HG02623 (cell line): ENCODE data around the gene AGBL5.
A peak's percentile ranks its signal among the peaks of the same experiment; 100 is the strongest.

ENCODE experiments used
- ATAC-seq: cut with Tn5 transposase; IDR thresholded peaks from one replicate; pipeline ENCODE4 v1.9.1; 2021; ENCODE audit warnings: moderate library complexity; ENCODE audit not compliant: unreplicated experiment

AGBL5 gene

DNA sequence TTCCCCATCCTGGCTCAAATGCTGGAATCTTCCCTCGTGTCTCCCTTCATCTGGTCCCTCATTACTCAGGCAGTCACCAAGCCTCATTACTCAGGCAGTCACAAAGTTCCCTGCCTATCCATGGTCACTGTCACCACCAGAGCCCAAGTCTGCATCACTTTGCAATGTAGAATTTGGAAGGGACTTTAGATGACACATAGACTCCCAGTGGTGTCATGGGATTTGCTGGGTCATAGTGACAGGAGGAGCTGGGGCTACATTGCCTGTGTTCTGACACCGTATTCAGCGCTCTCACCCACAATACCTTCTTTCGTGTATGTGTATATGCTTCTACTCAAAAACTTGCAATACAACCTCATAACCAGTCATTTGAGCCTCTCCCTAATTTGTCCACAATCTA, 24.9 kb downstream of the AGBL5 start:
- no peak for ATAC-seq

DNA sequence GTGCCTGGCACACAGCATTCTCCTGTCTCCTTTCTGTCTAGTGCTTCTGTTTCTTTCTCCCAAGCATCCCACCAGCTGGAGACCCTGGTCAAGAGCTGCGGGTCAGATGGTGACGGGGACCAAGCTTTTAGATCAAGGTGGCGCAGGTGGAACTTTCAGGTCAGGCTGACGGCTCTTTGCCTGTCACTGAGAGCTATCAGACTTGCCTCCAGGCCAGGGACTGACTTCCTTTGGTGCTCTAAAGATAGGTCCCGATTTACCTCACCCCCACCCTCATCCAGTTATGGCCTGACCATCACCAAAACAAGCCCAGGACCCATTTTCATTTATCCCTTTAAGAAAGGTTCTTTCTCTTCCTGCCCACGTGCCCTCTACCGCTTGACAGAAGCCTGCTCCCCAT, 25.8 kb downstream of the AGBL5 start:
- ATAC-seq, result no peak

- no peak for ATAC-seq
Measured at GRCh38 chr2:27078267-27079194, 27.1 kb downstream of the AGBL5 start, which contains the start of gene EMILIN1. EMILIN1 (plus strand) TSS chr2:27078615; CDS start chr2:27079066, 451 bp downstream.

DNA sequence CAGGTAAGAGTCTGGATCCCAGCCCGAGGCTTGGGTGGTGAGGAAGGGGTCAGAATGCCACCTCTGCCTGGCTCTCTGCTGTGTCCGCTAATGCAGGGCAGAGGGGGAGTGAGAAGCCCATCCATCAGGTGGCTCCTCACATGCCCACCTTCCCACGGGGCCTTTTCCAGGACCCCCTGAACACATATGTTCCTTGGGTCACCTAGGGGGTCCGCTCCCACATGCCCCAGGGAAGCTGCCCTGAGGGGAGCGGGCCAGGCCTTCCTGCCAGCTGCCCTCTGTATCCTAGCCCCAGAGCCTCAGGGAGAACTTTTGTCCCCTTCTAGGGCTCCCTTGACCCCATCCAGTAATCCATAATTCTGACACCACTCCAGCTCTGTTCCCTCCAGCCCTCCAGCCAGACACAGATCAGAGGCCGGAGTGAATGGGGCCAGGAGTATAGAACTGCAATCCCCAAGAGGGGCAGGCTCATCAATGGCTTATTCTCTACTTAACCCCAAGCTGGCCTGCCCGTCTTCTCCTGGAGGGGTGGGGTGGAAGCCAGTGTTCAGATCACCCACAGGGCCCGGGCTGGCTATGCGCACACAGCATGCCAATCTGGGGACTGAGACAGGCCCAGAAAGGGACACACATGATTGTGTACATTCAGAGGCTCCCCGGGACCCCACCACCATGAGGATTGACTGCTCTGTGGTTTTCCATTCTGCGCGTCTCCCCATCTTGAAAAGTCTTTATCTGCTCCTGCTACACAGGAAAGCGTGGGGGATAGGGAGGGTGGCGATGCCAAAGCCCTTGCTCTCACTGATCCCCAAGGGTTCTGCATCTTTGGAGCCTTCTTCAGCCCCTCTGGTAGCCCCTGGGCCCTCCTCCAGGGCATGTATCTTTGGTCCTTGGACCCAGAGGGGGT, 28.0 kb downstream of the AGBL5 start:
- ATAC-seq, result no peak

DNA sequence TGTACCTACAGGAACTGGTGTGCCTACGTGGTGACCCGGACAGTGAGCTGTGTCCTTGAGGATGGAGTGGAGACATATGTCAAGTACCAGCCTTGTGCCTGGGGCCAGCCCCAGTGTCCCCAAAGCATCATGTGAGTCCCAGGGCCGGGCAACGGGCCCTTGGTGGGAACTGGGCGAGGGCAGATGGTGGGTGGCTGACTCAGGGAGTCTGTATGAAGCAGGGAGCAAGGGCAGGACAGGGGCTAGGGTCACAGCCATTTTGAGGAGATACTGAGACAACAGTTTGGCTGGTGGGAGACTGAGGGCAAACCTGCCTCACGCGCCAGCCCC, 28.6 kb downstream of the AGBL5 start:
- ATAC-seq, result no peak

DNA sequence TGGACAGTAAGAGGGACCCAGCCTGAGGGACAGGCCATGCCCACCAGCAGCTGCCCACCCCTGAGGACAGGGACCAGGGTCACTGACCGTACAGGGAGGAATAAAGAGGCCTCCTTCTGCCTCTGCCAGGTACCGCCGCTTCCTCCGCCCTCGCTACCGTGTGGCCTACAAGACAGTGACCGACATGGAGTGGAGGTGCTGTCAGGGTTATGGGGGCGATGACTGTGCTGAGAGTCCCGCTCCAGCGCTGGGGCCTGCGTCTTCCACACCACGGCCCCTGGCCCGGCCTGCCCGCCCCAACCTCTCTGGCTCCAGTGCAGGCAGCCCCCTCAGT, 29.1 kb downstream of the AGBL5 start:
- no peak for ATAC-seq

DNA sequence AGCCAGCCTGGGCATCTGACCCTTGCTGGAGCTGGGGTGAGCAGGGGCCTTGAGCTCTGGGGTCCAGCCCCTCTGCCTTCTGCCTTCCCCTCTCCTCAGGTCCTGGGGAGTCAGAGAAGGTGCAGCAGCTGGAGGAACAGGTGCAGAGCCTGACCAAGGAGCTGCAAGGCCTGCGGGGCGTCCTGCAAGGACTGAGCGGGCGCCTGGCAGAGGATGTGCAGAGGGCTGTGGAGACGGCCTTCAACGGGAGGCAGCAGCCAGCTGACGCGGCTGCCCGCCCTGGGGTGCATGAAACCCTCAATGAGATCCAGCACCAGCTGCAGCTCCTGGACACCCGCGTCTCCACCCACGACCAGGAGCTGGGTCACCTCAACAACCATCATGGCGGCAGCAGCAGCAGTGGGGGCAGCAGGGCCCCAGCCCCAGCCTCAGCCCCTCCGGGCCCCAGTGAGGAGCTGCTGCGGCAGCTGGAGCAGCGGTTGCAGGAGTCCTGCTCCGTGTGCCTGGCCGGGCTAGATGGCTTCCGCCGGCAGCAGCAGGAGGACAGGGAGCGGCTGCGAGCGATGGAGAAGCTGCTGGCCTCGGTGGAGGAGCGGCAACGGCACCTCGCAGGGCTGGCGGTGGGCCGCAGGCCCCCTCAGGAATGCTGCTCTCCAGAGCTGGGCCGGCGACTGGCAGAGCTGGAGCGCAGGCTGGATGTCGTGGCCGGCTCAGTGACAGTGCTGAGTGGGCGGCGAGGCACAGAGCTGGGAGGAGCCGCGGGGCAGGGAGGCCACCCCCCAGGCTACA, 30.7 kb downstream of the AGBL5 start:
- no peak for ATAC-seq

GRCh38 chr2:27082773-27083409, 31.4 kb downstream of the AGBL5 start:
- no peak for ATAC-seq

GRCh38 chr2:27083410-27084296, 32.2 kb downstream of the AGBL5 start:
- no peak for ATAC-seq

DNA sequence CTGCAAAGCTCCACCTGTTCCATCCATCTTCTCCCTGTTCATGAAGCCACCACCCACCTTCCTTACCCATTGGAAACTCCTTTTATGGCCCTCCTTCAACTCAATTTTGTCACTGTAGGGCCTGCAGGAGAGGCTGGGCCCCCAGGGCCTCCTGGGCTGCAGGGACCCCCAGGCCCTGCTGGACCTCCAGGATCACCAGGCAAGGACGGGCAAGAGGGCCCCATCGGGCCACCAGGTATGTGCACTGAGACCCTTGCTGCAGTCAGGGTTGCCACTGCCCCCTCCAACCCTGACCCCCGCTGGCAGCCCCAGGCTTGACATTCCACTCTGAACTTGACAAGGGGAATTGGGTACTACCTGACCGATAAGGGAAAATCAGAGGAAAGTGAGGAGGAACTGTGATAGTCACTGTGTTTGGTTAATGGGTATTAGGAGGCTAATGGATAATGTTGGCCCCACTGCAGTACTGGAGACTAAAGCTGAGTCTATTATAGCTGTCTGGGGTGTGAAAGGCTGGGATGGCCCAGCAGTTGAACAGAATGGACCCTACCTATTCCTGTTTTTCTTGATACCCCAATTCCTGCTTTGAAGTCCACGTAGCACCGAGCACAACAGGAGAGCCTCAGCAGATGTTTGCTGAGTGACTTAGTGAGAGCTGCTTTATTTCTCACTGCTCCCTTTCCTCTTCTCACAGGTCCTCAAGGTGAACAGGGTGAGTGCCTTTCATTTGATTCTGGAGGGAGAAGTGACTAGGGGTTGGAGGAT, 33.0 kb downstream of the AGBL5 start:
- ATAC-seq, result no peak

DNA sequence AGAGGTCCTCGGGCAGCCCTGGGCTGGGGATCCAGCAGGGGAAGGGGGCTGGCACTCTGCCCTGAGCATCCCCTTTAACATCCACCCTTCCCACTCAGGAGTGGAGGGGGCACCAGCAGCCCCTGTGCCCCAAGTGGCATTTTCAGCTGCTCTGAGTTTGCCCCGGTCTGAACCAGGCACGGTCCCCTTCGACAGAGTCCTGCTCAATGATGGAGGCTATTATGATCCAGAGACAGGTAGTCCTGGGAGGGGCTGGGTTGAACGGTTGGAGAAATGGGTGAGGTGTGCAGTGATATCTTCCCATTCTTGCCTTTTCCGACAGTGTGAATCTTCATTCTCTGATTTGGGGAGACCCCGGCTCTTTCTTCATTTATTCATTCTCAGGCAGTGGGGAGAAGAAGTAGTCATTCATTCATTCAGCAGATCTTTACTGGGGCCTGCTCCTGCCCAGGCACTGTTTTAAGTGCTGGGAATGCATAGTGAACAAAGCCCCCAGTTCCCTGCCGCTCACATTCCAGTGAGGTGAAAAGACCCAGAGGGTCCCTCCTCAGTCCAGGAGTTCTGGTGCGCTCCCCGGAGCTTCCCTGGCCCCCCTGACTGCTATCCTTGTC, 33.7 kb downstream of the AGBL5 start:
- no peak for ATAC-seq

- peak; percentile 1 for ATAC-seq
Measured at GRCh38 chr2:27085673-27086089, 34.2 kb downstream of the AGBL5 start.

GRCh38 chr2:27086090-27086723, 34.7 kb downstream of the AGBL5 start:
- ATAC-seq, result peak; percentile 80

DNA sequence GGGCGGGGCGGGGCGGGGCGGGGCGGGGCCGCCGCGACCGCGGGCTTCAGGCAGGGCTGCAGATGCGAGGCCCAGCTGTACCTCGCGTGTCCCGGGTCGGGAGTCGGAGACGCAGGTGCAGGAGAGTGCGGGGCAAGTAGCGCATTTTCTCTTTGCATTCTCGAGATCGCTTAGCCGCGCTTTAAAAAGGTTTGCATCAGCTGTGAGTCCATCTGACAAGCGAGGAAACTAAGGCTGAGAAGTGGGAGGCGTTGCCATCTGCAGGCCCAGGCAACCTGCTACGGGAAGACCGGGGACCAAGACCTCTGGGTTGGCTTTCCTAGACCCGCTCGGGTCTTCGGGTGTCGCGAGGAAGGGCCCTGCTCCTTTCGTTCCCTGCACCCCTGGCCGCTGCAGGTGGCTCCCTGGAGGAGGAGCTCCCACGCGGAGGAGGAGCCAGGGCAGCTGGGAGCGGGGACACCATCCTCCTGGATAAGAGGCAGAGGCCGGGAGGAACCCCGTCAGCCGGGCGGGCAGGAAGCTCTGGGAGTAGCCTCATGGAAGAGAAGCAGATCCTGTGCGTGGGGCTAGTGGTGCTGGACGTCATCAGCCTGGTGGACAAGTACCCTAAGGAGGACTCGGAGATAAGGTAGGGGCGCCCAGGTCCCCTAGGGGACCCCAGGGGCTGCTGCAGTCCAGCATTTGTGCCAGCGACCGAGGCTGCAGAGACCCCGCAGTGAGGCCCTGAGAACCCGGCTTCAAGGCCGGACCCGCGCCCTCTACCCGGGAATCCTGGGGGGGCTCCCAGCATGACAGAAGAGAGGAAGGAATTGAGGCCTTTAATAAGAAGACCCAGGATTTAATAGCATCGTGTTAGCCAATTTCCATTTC, 35.5 kb downstream of the AGBL5 start, which contains the start of gene KHK:
TSS of gene KHK (plus strand) at position 49 of the 870 bp plus-strand sequence. CDS start at position 537, 488 bp downstream.
- peak; percentile 8 for ATAC-seq

DNA sequence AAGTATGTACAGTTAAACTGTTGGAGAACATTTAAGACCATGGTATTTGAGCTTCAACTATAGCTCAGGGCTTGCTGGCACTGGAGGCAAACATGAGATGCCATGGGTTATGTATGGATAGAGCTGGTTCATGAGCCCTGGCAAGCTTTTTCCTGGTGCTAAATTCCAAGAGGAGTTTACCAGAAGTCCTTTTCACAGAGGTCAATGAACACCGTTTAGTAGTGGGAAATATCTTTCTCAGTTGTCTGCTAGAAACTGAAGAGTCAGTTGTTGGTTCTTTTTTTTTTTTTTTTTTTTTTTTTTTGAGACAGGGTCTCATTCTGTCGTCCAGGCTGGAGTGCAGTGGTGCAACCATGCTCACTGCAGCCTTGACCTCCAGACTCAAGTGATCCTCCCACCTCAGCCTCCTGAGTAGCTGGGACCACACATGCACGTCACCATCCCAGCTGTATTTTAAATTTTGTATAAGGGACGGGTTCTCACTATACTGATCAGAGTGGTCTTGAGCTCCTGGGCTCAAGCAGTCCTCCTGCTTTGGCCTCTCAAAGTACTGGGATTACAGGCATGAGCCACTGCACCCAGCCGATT, 36.4 kb downstream of the AGBL5 start:
- no peak for ATAC-seq

GRCh38 chr2:27088634-27089033, 37.2 kb downstream of the AGBL5 start:
- no peak for ATAC-seq
